H54 (cell line): ENCODE results near the gene SMIM41.

ENCODE experiments used
- DNase-seq: peaks from one replicate; pipeline ENCODE4 v3.0.0; 2011; ENCODE audit warnings: low spot score, mixed read lengths; ENCODE audit not compliant: insufficient read length
- FAIRE-seq: peaks from 3 replicates; lab custom pipeline; 2011; peaks lifted over from hg19 to GRCh38; lab: Jason Lieb, UNC
- POLR2A ChIP-seq: IDR thresholded peaks from 2 replicates; pipeline ENCODE4 v1.6.1; 2011; ENCODE audit warnings: low read depth, mild to moderate bottlenecking, low read length

SMIM41 gene

GRCh38 chr12:52082026-52082668, 2.6 kb downstream of the SMIM41 start:
- DNase-seq (no peak), FAIRE-seq (no peak)
- TF ChIP-seq POLR2A = no peak

- FAIRE-seq = no peak
- DNase-seq = no peak
- TF ChIP-seq POLR2A = no peak
Measured at GRCh38 chr12:52082669-52082987, 3.1 kb downstream of the SMIM41 start.

GRCh38 chr12:52082988-52083637, 3.6 kb downstream of the SMIM41 start:
- FAIRE-seq (no peak), DNase-seq (peak; percentile 85)
- no peak for TF ChIP-seq POLR2A

GRCh38 chr12:52083638-52083996, 4.1 kb downstream of the SMIM41 start:
- DNase-seq (no peak), FAIRE-seq (no peak)
- TF ChIP-seq POLR2A = no peak

GRCh38 chr12:52084491-52085231, 5.2 kb downstream of the SMIM41 start:
- no peak for TF ChIP-seq POLR2A
- FAIRE-seq = no peak
- DNase-seq = no peak

GRCh38 chr12:52085682-52086180, 6.2 kb downstream of the SMIM41 start:
- no peak for DNase-seq
- TF ChIP-seq POLR2A = no peak
- FAIRE-seq = no peak

- no peak for FAIRE-seq
- DNase-seq = no peak
- TF ChIP-seq POLR2A = no peak
Measured at GRCh38 chr12:52086366-52086765, 6.9 kb downstream of the SMIM41 start.

GRCh38 chr12:52086944-52087835, 7.7 kb downstream of the SMIM41 start:
- no peak for TF ChIP-seq POLR2A
- no peak for FAIRE-seq
- no peak for DNase-seq

- no peak for TF ChIP-seq POLR2A
- FAIRE-seq (no peak), DNase-seq (no peak)
Measured at GRCh38 chr12:52087961-52088820, 8.7 kb downstream of the SMIM41 start.

GRCh38 chr12:52089491-52089890, 10.0 kb downstream of the SMIM41 start:
- no peak for FAIRE-seq
- TF ChIP-seq POLR2A = no peak
- no peak for DNase-seq

GRCh38 chr12:52090291-52090690, 10.8 kb downstream of the SMIM41 start:
- no peak for TF ChIP-seq POLR2A
- FAIRE-seq (no peak), DNase-seq (no peak)

- DNase-seq (no peak), FAIRE-seq (no peak)
- no peak for TF ChIP-seq POLR2A
Measured at GRCh38 chr12:52091061-52091460, 11.6 kb downstream of the SMIM41 start.

- FAIRE-seq (no peak), DNase-seq (no peak)
- TF ChIP-seq POLR2A = no peak
Measured at GRCh38 chr12:52091869-52092268, 12.4 kb downstream of the SMIM41 start.
